Neural cell (in vitro differentiated cells): ENCODE measurements around the gene CST9.

Experiments used
- CTCF ChIP-seq: fragments of 450-650 bp; IDR thresholded peaks from 2 replicates; pipeline ENCODE4 v1.5.1; 2014; ENCODE audit warnings: antibody characterized with exemption, mild to moderate bottlenecking, moderate library complexity; ENCODE audit not compliant: poor library complexity, severe bottlenecking
- EZH2 ChIP-seq: fragments of 200-600, 300-800 bp; shearing (Covaris generic), sonication (generic); IDR thresholded peaks from 2 replicates; pipeline ENCODE4 v1.6.1; 2014; ENCODE audit warnings: antibody characterized with exemption, low read length, borderline replicate concordance, mild to moderate bottlenecking; ENCODE audit not compliant: insufficient read depth, poor library complexity, severe bottlenecking

- TF ChIP-seq CTCF, result no peak
- TF ChIP-seq EZH2, result no peak
These were observed 21.8 kb upstream of the CST9 start for GRCh38 chr20:23627501-23627900.
